Karpas-422 (cell line): ENCODE data around the gene NUDT16L1. TPM values are rescaled to one million over a fixed set of nuclear protein-coding genes. Genes with fewer than 3 reads are reported as not detected.

ENCODE experiments used
- DNase-seq: peaks from one replicate; pipeline ENCODE4 v3.0.0-alpha.2; 2015
- H2AFZ ChIP-seq: fragments of 200-600 bp; sonication (generic); 2 replicates; pipeline ENCODE4 v1.6.1; 2014; ENCODE audit warnings: antibody characterized with exemption, low read length, mixed read lengths
- H3K27ac ChIP-seq: fragments of 200-600 bp; sonication (generic); 2 replicates; pipeline ENCODE4 v1.5.1; 2014; ENCODE audit warnings: mild to moderate bottlenecking, low read length, moderate library complexity
- H3K27me3 ChIP-seq: fragments of 200-600 bp; sonication (generic); 2 replicates; pipeline ENCODE4 v1.6.1; 2014; ENCODE audit warnings: low read length, mixed read lengths
- H3K36me3 ChIP-seq: fragments of 200-600 bp; sonication (generic); 2 replicates; pipeline ENCODE4 v1.6.1; 2014; ENCODE audit warnings: low read length, mixed read lengths; ENCODE audit not compliant: insufficient read depth
- H3K4me1 ChIP-seq: fragments of 200-600 bp; sonication (generic); 2 replicates; pipeline ENCODE4 v1.6.1; 2014; ENCODE audit warnings: mild to moderate bottlenecking, low read length, mixed read lengths
- H3K4me2 ChIP-seq: fragments of 200-600 bp; sonication (generic); 2 replicates; pipeline ENCODE4 v1.6.1; 2014; ENCODE audit warnings: low read length, low read depth, mild to moderate bottlenecking; ENCODE audit not compliant: poor library complexity, severe bottlenecking
- H3K4me3 ChIP-seq: fragments of 200-600 bp; sonication (generic); 2 replicates; pipeline ENCODE4 v1.5.1; 2014; ENCODE audit warnings: mild to moderate bottlenecking, antibody characterized with exemption, low read length, mixed read lengths
- H3K79me2 ChIP-seq: fragments of 200-600 bp; sonication (generic); 2 replicates; pipeline ENCODE4 v1.6.1; 2014; ENCODE audit warnings: mild to moderate bottlenecking, low read length, mixed read lengths
- H3K9ac ChIP-seq: fragments of 200-600 bp; sonication (generic); 2 replicates; pipeline ENCODE4 v1.6.0; 2014; ENCODE audit warnings: low read length
- H3K9me2 ChIP-seq: fragments of 200-600 bp; sonication (generic), shearing (Covaris generic); replicated peaks from 2 replicates; pipeline ENCODE4 v1.6.0; 2014; ENCODE audit warnings: mild to moderate bottlenecking, low read length, moderate library complexity; ENCODE audit not compliant: insufficient read depth
- H3K9me3 ChIP-seq: fragments of 300-700, 200-600 bp; sonication (generic); 2 replicates; pipeline ENCODE4 v1.6.1; 2014; ENCODE audit warnings: low read length, mixed read lengths
- H4K20me1 ChIP-seq: fragments of 200-600 bp; sonication (generic); 2 replicates; pipeline ENCODE4 v1.6.1; 2014; ENCODE audit warnings: mild to moderate bottlenecking, antibody characterized with exemption, low read length, low read depth; ENCODE audit not compliant: insufficient read depth
- total RNA-seq: library from RNA; depleted of rRNA; stranded (reverse); fragments of >200 nt; shearing (Covaris generic); gene quantifications from 2 replicates; pipeline ENCODE4 v1.2.3, GENCODE V29; 2014; ENCODE audit warnings: low replicate concordance

NUDT16L1 gene
- total RNA-seq, 1 experiment from 2014 or later = 24.0 TPM

DNA sequence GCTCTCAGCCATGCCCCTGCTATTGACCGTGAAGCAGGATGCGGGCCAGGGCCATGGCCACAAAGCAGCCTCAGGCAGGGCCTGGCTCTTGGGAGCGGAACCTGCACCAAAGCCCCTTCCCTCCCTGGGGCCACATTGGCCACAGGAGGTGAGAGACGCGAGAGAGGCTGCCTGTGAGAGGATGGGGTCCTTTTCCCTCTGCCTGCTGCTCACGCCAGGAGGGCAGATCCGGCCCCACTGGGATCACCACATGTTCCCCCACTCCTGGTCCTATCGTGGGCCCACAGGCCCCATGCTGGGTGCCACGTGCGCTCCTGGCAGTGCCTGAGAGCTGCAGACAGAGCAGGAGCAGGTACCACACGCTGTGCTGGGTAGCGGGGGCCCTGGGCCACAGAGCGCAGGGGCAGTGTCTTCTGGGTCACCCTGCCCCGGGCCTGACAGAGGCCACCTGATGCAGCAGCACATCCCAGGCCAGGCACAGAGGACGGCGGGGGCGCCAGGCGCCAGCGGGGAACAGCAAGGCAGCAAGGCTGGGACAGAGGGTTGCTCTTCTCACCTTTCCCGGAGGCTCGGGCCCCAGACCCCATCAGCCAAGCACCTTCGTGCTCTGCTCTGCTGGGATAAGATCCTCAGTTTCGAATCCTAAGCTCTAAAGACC lies 9.2 kb upstream of the NUDT16L1 start:
- Histone ChIP-seq H3K9me3 (no peaks in the 10 kb centered on the region), H3K4me3 (no peak overlapping the region), H2AFZ (no peak overlapping the region), H3K4me1 (no peaks in the 10 kb centered on the region), H3K79me2 (no peaks in the 10 kb centered on the region), H3K9me2 (no peaks in the 10 kb centered on the region), H4K20me1 (no peaks in the 10 kb centered on the region), H3K27me3 (no peaks in the 10 kb centered on the region), H3K9ac (no peak overlapping the region), H3K4me2 (no peak overlapping the region), H3K36me3 (no peaks in the 10 kb centered on the region), H3K27ac (no peak overlapping the region)
- no peak for DNase-seq

DNA sequence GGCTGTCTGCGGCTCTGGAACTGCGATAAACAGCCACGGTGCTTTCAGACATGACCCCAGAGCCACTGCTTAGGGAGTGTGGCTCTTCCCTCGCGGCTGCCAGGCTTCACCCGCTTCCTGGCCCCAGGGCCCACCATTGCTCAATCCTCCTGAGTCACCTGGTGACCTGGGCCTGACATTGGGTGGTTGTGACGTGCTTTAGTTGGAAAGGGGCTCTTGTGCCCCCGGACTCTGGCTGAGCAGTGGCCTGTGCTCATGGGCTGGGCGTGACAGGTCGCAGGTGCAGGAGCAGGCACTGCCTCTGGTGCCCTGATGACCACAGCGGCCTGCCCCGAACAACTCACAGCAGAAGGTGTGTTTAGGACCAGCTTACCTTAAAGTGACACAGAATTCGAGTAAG lies 8.6 kb upstream of the NUDT16L1 start:
- Histone ChIP-seq H3K9ac (no peak overlapping the region), H3K9me2 (no peaks in the 10 kb centered on the region), H3K27me3 (no peaks in the 10 kb centered on the region), H4K20me1 (no peaks in the 10 kb centered on the region), H3K9me3 (no peaks in the 10 kb centered on the region), H3K4me1 (no peaks in the 10 kb centered on the region), H3K27ac (no peak overlapping the region), H3K4me2 (no peak overlapping the region), H2AFZ (no peak overlapping the region), H3K4me3 (no peak overlapping the region), H3K36me3 (no peaks in the 10 kb centered on the region), H3K79me2 (no peaks in the 10 kb centered on the region)
- no peak for DNase-seq

DNA sequence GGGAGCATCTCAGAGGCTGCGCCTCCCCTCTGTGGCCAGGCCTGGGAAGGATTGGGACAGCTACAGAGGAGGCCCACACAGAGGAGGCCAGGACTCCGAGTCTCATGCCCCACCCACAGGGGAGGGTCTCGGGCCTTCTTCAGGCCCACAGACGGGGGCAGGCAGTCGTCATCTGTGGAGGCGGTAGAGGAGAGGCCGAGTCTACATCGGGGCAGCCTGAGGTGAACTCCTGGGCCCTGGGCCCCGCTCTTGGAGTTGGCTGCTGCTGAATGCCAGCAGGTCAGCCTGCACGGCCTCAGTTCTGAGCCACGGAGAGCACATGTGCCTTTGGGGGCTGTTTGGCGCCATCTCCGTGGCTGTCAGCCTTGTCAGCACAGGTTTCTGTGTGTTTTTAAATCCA lies 8.1 kb upstream of the NUDT16L1 start:
- H4K20me1 ChIP-seq = no peaks in the 10 kb centered on the region
- no peak overlapping the region for H3K4me2 ChIP-seq
- no peaks in the 10 kb centered on the region for H3K9me2 ChIP-seq
- no peak overlapping the region for H3K9ac ChIP-seq
- H3K79me2 ChIP-seq = no peaks in the 10 kb centered on the region
- no peaks in the 10 kb centered on the region for H3K4me1 ChIP-seq
- H3K27ac ChIP-seq = no peak overlapping the region
- H2AFZ ChIP-seq = no peak overlapping the region
- no peak overlapping the region for H3K4me3 ChIP-seq
- no peak for DNase-seq
- no peaks in the 10 kb centered on the region for H3K27me3 ChIP-seq
- no peaks in the 10 kb centered on the region for H3K36me3 ChIP-seq
- H3K9me3 ChIP-seq = no peaks in the 10 kb centered on the region

DNA sequence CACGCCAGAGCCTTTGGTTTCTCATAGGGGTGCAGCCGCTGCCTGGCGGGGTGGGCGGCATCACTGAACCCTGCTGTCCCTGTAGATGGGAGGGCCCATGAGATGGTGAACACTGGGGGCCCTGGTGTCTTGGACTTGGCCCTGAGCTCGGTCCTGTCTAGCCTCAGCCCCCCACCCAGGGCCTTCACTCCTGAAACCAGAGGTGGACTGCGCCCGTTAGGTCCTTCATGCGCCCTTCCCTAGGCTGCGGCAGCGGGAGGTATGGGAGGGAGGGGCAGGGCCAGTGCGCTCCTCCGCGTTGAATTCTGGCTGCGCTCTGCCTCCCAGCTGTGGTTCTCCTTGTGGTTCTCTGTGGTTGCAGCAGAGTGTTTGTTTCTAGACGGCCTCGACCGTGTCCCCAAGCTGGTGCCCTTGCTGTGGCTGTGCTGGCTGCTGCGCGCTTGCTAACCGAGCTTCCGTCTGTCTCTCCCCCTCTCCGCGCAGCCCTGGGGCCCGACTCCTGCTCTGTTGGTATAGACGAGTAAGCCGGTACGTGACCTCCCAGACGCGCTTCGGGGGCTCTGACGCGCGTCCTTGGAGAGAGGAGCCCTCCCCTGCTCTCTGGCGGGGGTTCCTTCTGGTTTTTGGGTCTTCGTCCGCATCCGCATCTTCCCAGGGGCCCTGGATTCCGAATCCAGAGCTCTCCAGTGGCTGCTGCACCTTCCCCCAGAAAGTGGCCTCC lies 7.4 kb upstream of the NUDT16L1 start:
- no peak overlapping the region for H3K27ac ChIP-seq
- no peaks in the 10 kb centered on the region for H3K36me3 ChIP-seq
- no peaks in the 10 kb centered on the region for H3K9me3 ChIP-seq
- H3K79me2 ChIP-seq = no peaks in the 10 kb centered on the region
- no peaks in the 10 kb centered on the region for H4K20me1 ChIP-seq
- H2AFZ ChIP-seq = no peak overlapping the region
- H3K9ac ChIP-seq = no peak overlapping the region
- no peak overlapping the region for H3K4me3 ChIP-seq
- H3K9me2 ChIP-seq = no peaks in the 10 kb centered on the region
- no peaks in the 10 kb centered on the region for H3K4me1 ChIP-seq
- no peak overlapping the region for H3K4me2 ChIP-seq
- H3K27me3 ChIP-seq = no peaks in the 10 kb centered on the region
- no peak for DNase-seq

DNA sequence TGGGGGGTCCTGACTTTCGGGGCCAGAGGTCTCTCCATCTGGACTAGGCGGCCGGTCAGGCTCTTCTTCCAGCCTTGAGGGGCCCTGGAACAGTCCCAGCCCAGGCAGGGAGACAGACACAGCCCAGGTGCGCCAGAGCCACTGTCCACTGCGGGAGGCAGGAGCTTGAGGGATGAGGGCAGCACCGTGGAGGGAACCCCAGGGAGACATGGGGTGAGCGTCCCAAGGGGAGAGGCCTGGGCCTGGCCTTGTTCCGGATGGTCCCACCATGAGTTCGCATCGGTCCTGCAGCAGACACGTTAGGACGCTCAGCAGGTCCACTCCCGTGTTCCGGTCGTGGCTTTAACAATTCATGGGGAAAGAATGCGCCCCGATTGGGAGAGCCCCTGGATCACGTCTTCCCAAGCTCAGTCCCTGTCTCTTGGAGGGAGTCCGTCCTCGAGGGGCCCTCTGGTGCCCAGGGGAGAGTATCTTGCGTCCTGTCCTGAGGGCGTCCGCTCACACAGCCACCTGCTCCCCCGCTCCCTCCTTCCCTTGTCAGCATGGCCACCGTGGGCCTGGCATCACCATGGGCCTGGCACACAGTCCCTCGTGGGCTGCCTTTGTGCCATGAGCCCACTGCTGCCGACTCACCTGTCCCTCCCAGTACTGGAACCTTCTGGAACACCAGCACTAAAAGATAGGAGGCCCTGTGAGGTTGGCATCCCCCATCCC lies 6.7 kb upstream of the NUDT16L1 start:
- H3K4me3 ChIP-seq = no peak overlapping the region
- H3K9ac ChIP-seq = no peak overlapping the region
- no peaks in the 10 kb centered on the region for H3K36me3 ChIP-seq
- no peaks in the 10 kb centered on the region for H3K9me2 ChIP-seq
- H3K4me2 ChIP-seq = no peak overlapping the region
- no peak for DNase-seq
- no peak overlapping the region for H3K27ac ChIP-seq
- H3K79me2 ChIP-seq = no peaks in the 10 kb centered on the region
- H3K9me3 ChIP-seq = no peaks in the 10 kb centered on the region
- H2AFZ ChIP-seq = no peak overlapping the region
- no peaks in the 10 kb centered on the region for H4K20me1 ChIP-seq
- H3K27me3 ChIP-seq = no peaks in the 10 kb centered on the region
- no peaks in the 10 kb centered on the region for H3K4me1 ChIP-seq

DNA sequence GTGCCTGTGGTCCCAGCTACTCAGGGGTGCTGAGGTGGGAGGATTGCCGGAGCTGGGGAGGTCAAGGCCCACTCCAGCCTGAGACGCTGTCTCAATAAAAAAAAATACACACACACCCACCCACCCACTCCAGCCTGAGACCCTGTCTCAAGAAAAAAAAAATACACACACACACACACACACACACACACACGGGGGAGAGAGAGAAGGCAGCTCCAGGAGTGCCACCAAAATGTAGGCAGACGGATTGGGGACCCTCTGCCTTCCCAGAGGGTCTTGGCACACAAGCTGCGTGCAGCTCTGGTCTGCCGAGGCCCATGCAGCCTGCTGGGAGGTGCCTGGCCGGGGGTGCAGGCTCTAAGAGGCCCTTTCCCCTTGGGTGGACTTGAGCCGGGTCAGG lies 5.9 kb upstream of the NUDT16L1 start:
- H3K4me1 ChIP-seq = 0 out of 2 replicates have a peak, but pooled peaks cover under 1% of the 10 kb centered on the region
- H3K9me3 ChIP-seq = no peaks in the 10 kb centered on the region
- no peaks in the 10 kb centered on the region for H3K9me2 ChIP-seq
- no peak overlapping the region for H3K4me2 ChIP-seq
- H3K27ac ChIP-seq = no peak overlapping the region
- no peaks in the 10 kb centered on the region for H4K20me1 ChIP-seq
- H3K36me3 ChIP-seq = no peaks in the 10 kb centered on the region
- no peak for DNase-seq
- no peak overlapping the region for H3K9ac ChIP-seq
- H2AFZ ChIP-seq = no peak overlapping the region
- no peak overlapping the region for H3K4me3 ChIP-seq
- no peaks in the 10 kb centered on the region for H3K79me2 ChIP-seq
- no peaks in the 10 kb centered on the region for H3K27me3 ChIP-seq

DNA sequence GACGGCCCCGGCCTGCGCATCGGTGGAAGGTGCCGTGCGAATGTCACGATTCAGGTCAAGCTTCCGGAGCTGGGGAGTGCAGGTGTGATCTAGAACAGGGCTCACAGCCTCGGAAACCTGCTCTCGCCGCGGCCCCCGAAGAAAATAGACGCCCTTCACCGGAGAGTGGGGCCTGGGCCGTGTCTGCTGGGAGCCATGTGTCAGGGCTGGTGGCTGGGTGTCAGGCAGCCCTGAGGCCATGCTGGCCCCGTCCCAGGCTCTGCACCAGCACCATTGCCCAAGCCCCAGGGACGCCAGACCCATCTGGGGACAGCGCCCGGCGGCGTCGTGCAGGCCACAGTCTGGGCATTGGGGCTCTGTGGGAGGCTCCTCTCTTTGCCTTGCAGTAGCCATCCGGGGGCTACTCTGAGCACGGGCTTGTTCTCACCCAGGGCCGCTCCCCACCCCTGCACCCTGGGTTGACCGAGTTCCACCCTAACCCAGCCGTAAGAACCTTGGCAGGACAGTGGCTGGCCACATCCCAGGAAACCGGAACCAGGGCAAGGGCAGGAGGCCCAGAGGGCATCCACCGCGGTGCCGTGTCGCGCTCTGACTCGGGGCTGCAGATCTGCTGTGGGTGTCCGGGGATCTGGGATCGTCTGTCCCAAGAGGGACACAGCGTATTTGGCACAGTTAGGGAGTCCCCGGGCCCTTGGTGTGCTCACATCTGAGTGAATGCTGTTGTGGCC lies 5.3 kb upstream of the NUDT16L1 start:
- Histone ChIP-seq H3K9me2 (no peaks in the 10 kb centered on the region), H3K27me3 (no peaks in the 10 kb centered on the region), H3K27ac (no peak overlapping the region), H3K9me3 (no peaks in the 10 kb centered on the region), H3K9ac (no peak overlapping the region), H3K4me1 (peaks cover 8% of the 10 kb centered on the region), H3K79me2 (no peaks in the 10 kb centered on the region), H3K4me3 (no peak overlapping the region), H3K36me3 (no peaks in the 10 kb centered on the region), H3K4me2 (no peak overlapping the region), H4K20me1 (no peaks in the 10 kb centered on the region), H2AFZ (no peak overlapping the region)
- no peak for DNase-seq

DNA sequence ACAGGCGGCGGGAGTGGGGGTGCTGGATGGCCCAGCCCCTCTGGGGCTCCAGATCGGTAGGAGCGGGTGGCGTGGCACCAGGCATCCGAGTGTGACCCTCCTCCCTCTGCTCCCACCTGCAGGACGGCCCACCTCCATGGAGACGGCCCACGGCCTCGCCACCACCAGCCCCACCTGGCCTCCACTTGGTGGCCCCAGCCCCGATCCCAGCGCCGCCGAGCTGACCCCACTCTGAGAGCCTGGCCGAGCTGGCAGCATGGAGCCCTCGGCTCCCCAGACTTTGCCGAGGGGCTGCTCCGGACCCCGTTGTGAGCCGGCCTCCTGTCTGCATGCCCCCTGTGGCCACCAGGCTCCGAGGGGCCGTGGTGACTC lies 4.7 kb upstream of the NUDT16L1 start:
- Histone ChIP-seq H3K4me3 (no peak overlapping the region), H3K9ac (no peak overlapping the region)

More for the DNA sequence above, 4.7 kb upstream of the NUDT16L1 start:
- Histone ChIP-seq H3K4me2 (no peak overlapping the region), H3K4me1 (peaks cover 9% of the 10 kb centered on the region), H4K20me1 (no peaks in the 10 kb centered on the region), H2AFZ (no peak overlapping the region), H3K9me3 (no peaks in the 10 kb centered on the region), H3K36me3 (no peaks in the 10 kb centered on the region), H3K9me2 (no peaks in the 10 kb centered on the region), H3K79me2 (peaks cover under 1% of the 10 kb centered on the region; the same call in 1 of the 2 replicates), H3K27me3 (no peaks in the 10 kb centered on the region), H3K27ac (no peak overlapping the region)
- no peak for DNase-seq
